GM12878 (cell line): Measurements from ENCODE around the gene MT1X. TPM values are rescaled to one million over a fixed set of nuclear protein-coding genes. Genes with fewer than 3 reads are reported as not detected.

Source experiments
- ATAC-seq: fragments of 200-7000 bp; cut with Tn5 transposase; 3 replicates; pipeline ENCODE4 v1.9.1; 2020; ENCODE audit warnings: mild to moderate bottlenecking, moderate library complexity
- BruUV-seq: library from RNA; stranded (reverse); fragments of 400-500 nt; replicated peaks from 2 replicates; lab custom pipeline; 2021; lab: Mats Ljungman, UMichigan
- CTCF ChIA-PET: fragments of 300-600 bp; sonication (Branson Sonifier 250); formaldehyde crosslinking; extraction: SDS; loops from one replicate; lab custom pipeline; 2021; ENCODE audit warnings: inconsistent platforms; lab: Yijun Ruan, JAX
- POLR2A ChIA-PET: fragments of 350-600 bp; formaldehyde crosslinking; extraction: SDS; loops from one replicate; lab custom pipeline; 2021; ENCODE audit warnings: inconsistent platforms; lab: Charles Lee
- RAD21 ChIA-PET: fragments of 300-600 bp; sonication (Branson Sonifier 250); formaldehyde crosslinking; loops from one replicate; lab custom pipeline; 2023; ENCODE audit warnings: antibody characterized with exemption; ENCODE audit not compliant: unreplicated experiment; lab: Charles Lee
- SMC1A ChIA-PET: fragments of 300-600 bp; sonication (Branson Sonifier 250); formaldehyde crosslinking; loops from one replicate; lab custom pipeline; 2023; ENCODE audit not compliant: unreplicated experiment, uncharacterized antibody; lab: Charles Lee
- DNase-seq: peaks from one replicate; pipeline ENCODE4 v3.0.0-alpha.2; 2011; ENCODE audit warnings: low read depth, low spot score
- FAIRE-seq: peaks from 3 replicates; lab custom pipeline; 2011; peaks lifted over from hg19 to GRCh38; lab: Jason Lieb, UNC
- H2AFZ ChIP-seq: 2 replicates; pipeline ENCODE4 v1.6.0; 2011; ENCODE audit warnings: low read depth, low read length, control low read depth; ENCODE audit not compliant: control insufficient read depth
- H3K27ac ChIP-seq: 2 replicates; pipeline ENCODE4 v1.5.1; 2011; ENCODE audit warnings: control low read depth; ENCODE audit not compliant: control insufficient read depth, insufficient read depth
- H3K27me3 ChIP-seq, 2 experiments: replicated peaks in 1 of 2; 2 replicates each; pipeline versions ENCODE4 v1.6.0 to v1.6.1; 2011; ENCODE audit warnings: low read length in 1 of 2; ENCODE audit not compliant: control insufficient read depth in 2 of 2, insufficient read depth in 2 of 2
- H3K36me3 ChIP-seq, 2 experiments: 2 replicates each; pipeline ENCODE4 v1.5.1; 2011; ENCODE audit warnings: low read length in 1 of 2; ENCODE audit not compliant: control insufficient read depth in 2 of 2, insufficient read depth in 2 of 2
- H3K4me1 ChIP-seq: 2 replicates; pipeline ENCODE4 v1.6.1; 2011; ENCODE audit warnings: mild to moderate bottlenecking, low read length, moderate library complexity, mixed read lengths; ENCODE audit not compliant: control insufficient read depth, insufficient read depth
- H3K4me2 ChIP-seq: 2 replicates; pipeline ENCODE4 v1.6.0; 2011; ENCODE audit warnings: control low read depth; ENCODE audit not compliant: control insufficient read depth, insufficient read depth
- H3K4me3 ChIP-seq: fragments of 200-600 bp; sonication (generic); 2 replicates; pipeline ENCODE4 v1.5.1; 2016
- H3K79me2 ChIP-seq: 2 replicates; pipeline ENCODE4 v1.6.0; 2011; ENCODE audit warnings: low read length; ENCODE audit not compliant: control insufficient read depth, insufficient read depth
- H3K9ac ChIP-seq: 2 replicates; pipeline ENCODE4 v1.8.0; 2011; ENCODE audit warnings: low read length, control low read depth, mixed read lengths; ENCODE audit not compliant: control insufficient read depth, insufficient read depth
- H3K9me3 ChIP-seq: replicated peaks from 3 replicates; pipeline ENCODE4 v1.5.1; 2011; ENCODE audit warnings: mild to moderate bottlenecking, low read length; ENCODE audit not compliant: control insufficient read depth, insufficient read depth
- H4K20me1 ChIP-seq: 2 replicates; pipeline ENCODE4 v1.6.0; 2011; ENCODE audit not compliant: control insufficient read depth, insufficient read depth
- ASH2L ChIP-seq: fragments of 300-600, 200-600 bp; sonication (generic); IDR thresholded peaks from 2 replicates; pipeline ENCODE4 v1.6.1; 2017; ENCODE audit warnings: low read depth, mild to moderate bottlenecking, borderline replicate concordance
- CBX5 ChIP-seq: sonication (generic); IDR thresholded peaks from 2 replicates; pipeline ENCODE4 v1.6.1; 2016; ENCODE audit warnings: low read depth, moderate library complexity, mild to moderate bottlenecking, inconsistent platforms
- EED ChIP-seq: sonication (generic); IDR thresholded peaks from 2 replicates; pipeline ENCODE4 v1.6.1; 2016; ENCODE audit warnings: antibody characterized with exemption, low read depth
- EGR1 ChIP-seq, 2 experiments: IDR thresholded peaks; 1 replicate in 1 of 2; 2 replicates in 1 of 2; pipeline ENCODE4 v1.6.1; 2011 to 2012; ENCODE audit warnings: low read depth in 2 of 2, low read length in 2 of 2, borderline replicate concordance in 1 of 2, mild to moderate bottlenecking in 1 of 2, moderate library complexity in 1 of 2
- EP300 ChIP-seq, 2 experiments: fragments of 150-350 bp in 1 of 2; IDR thresholded peaks; 2 replicates each; pipeline ENCODE4 v1.6.1; 2011 to 2012; ENCODE audit warnings: low read depth in 2 of 2, low read length in 2 of 2, borderline replicate concordance in 1 of 2, improper control_type of control experiment in 1 of 2, inconsistent platforms in 1 of 2; ENCODE audit not compliant: control insufficient read depth in 1 of 2
- EZH2 ChIP-seq: IDR thresholded peaks from 2 replicates; pipeline ENCODE4 v1.6.1; 2012; ENCODE audit warnings: low read depth, mild to moderate bottlenecking, control low read depth, inconsistent platforms, low read length, borderline replicate concordance; ENCODE audit not compliant: control insufficient read depth
- GABPA ChIP-seq: IDR thresholded peaks from 2 replicates; pipeline ENCODE4 v1.6.1; 2014; ENCODE audit warnings: antibody characterized with exemption, low read depth, mild to moderate bottlenecking, inconsistent platforms
- HCFC1 ChIP-seq: fragments of 150-350 bp; IDR thresholded peaks from 2 replicates; pipeline ENCODE4 v1.6.1; 2014; ENCODE audit warnings: low read length
- STAT1 ChIP-seq: fragments of 450-650 bp; conservative IDR thresholded peaks from 2 replicates; pipeline ENCODE4 v1.6.1; 2014; ENCODE audit warnings: antibody characterized with exemption, mild to moderate bottlenecking
- ZNF24 ChIP-seq: fragments of 450-650 bp; IDR thresholded peaks from 2 replicates; pipeline ENCODE4 v1.6.1; 2017; ENCODE audit warnings: antibody characterized with exemption, mild to moderate bottlenecking
- WGBS: methylation state at CpG from one replicate; pipeline ENCODE4 v1.1.6; 2016; ENCODE audit warnings: low lambda C conversion rate; ENCODE audit not compliant: insufficient replicate concordance, insufficient coverage; ENCODE audit errors: missing lambda C conversion rate; 5-methylcytosine and 5-hydroxymethylcytosine counted together
- in situ Hi-C: fragments of 300-500 bp; cut with MboI; formaldehyde crosslinking; loops from 9 replicates; pipeline ENCODE4 v1.14.3; 2018; ENCODE audit warnings: mixed read lengths
- intact Hi-C: fragments of 100-400 bp; cut with micrococcal nuclease; formaldehyde crosslinking; loops from one replicate; pipeline ENCODE4 v1.14.2; 2022; ENCODE audit not compliant: unreplicated experiment
- polyA plus RNA-seq, 11 experiments: library from polyadenylated mRNA; depleted of rRNA in 4 of 11; unstranded in 6 of 11; stranded (reverse) in 5 of 11; fragments of >200 nt; fragmentation: Nextera tagmentation in 4 of 11; fragmentation: Illumina TruSeq in 1 of 11; extraction: Ambion mirVana in 4 of 11; extraction: Trizol in 1 of 11; gene quantifications; 1 replicate in 1 of 11; 2 replicates in 10 of 11; pipeline versions ENCODE4 v1.2.1 to v1.2.3, GENCODE V29; 2011 to 2016; ENCODE audit warnings: inconsistent platforms in 2 of 11, missing spikeins in 2 of 11, low read depth in 1 of 11
- total RNA-seq, 4 experiments: library from RNA; depleted of rRNA in 3 of 4; stranded (reverse); fragments of >200 nt in 3 of 4; fragmentation: Illumina TruSeq in 1 of 4; extraction: Trizol in 1 of 4; gene quantifications; 2 replicates each; pipeline versions ENCODE4 v1.2.1 to v1.2.3, GENCODE V29; 2013 to 2021
- TF ChIP-seq, protein P1 (sequence below): fragments of 450-650 bp; formaldehyde crosslinking; IDR thresholded peaks from 2 replicates; pipeline ENCODE4 v1.4.0; 2022; ENCODE audit warnings: mild to moderate bottlenecking, moderate library complexity
- TF ChIP-seq, protein P2 (sequence below): IDR thresholded peaks from 2 replicates; pipeline ENCODE4 v1.6.1; 2011; ENCODE audit warnings: low read depth, mild to moderate bottlenecking, low read length, moderate library complexity, borderline replicate concordance; ENCODE audit errors: extremely low read depth

Gene MT1X
- total and polyA plus RNA-seq, 10 of the 15 experiments (the other 5 are each of a cell fraction or from before 2014, with no cell fraction given), result 5.8 to 65.6 (median 15.4) TPM

DNA sequence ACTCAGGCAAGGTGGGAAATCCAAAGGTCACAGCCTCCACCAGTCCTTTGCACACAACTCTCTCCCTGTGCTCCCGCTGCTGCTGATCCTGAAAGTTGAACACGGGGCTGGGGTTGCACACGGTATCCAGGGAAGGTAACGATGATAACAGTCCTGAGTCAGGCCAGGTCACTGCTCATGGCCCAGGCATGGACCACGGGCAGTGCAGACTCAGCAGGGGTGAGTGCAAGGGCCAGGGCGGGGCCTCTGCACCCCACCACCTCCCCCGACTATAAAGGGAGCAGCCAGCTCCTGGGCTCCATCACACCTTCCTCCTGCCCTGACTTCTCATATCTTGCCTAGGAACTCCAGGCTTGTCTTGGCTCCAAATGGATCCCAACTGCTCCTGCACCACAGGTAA is 30.7 kb upstream of the MT1X start, which contains the start of gene MT1B (continued):
- TF ChIP-seq, protein P1, sequence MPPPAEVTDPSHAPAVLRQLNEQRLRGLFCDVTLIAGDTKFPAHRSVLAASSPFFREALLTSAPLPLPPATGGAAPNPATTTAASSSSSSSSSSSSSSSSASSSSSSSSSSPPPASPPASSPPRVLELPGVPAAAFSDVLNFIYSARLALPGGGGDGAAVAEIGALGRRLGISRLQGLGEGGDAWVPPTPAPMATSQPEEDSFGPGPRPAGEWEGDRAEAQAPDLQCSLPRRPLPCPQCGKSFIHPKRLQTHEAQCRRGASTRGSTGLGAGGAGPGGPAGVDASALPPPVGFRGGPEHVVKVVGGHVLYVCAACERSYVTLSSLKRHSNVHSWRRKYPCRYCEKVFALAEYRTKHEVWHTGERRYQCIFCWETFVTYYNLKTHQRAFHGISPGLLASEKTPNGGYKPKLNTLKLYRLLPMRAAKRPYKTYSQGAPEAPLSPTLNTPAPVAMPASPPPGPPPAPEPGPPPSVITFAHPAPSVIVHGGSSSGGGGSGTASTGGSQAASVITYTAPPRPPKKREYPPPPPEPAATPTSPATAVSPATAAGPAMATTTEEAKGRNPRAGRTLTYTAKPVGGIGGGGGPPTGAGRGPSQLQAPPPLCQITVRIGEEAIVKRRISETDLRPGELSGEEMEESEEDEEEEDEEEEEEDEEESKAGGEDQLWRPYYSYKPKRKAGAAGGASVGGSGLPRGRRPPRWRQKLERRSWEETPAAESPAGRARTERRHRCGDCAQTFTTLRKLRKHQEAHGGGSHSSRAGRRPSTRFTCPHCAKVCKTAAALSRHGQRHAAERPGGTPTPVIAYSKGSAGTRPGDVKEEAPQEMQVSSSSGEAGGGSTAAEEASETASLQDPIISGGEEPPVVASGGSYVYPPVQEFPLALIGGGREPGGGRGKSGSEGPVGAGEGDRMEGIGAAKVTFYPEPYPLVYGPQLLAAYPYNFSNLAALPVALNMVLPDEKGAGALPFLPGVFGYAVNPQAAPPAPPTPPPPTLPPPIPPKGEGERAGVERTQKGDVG (CRISPR knock-in tag), result no peak
- TF ChIP-seq EGR1 (IDR thresholded peaks at IDR 0.05; ENCODE audit: borderline replicate concordance in 1 of 2, low read depth in 2 of 2, low read length in 2 of 2), result no peak
- no peak for TF ChIP-seq EZH2

DNA sequence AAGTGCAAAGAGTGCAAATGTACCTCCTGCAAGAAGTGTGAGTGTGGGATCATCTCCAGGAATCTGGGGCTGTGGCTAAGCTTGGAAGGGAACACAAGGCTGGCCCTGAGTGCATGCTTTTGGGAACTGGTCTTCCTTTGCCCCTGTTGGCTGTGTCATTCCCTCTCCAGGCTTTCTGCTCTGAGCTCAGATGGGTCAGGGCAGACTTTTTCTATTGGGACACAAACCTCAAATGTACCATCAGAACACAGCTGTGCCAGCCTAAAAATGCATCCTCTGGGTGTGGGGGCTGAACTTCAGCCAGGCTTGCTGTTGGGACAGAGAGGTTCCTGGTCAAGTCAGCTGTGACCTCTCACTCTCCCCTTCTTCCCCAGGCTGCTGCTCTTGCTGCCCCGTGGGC is 29.7 kb upstream of the MT1X start:
- TF ChIP-seq CBX5 (no peak), EP300 (IDR thresholded peaks at IDR 0.05; ENCODE audit: borderline replicate concordance in 1 of 2, control insufficient read depth in 1 of 2, low read depth in 2 of 2, low read length in 2 of 2) (no peak), GABPA (no peak), HCFC1 (no peak), EED (no peak), STAT1 (no peak), ASH2L (no peak), ZNF24 (no peak)
- TF ChIP-seq, protein P2, sequence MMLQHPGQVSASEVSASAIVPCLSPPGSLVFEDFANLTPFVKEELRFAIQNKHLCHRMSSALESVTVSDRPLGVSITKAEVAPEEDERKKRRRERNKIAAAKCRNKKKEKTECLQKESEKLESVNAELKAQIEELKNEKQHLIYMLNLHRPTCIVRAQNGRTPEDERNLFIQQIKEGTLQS, result no peak
- TF ChIP-seq, all 136 proteins: peak for 0
- SMC1A ChIA-PET, result interaction anchor here (1.7 kb wide), 1 partner anchor 49 kb away, joined by 4 read pairs; no protein-coding TSS in a partner anchor
- H4K20me1 ChIP-seq, result no peaks in the 10 kb centered on the region
- WGBS, result 0% methylated on average over 1 of the region's 1 CpG
- ATAC-seq, result no peak
- POLR2A ChIA-PET, result no interaction called here
- H3K4me2 ChIP-seq, result no peak overlapping the region
- intact Hi-C loops, result no loop called here
- H3K4me1 ChIP-seq, result no peaks in the 10 kb centered on the region
- no peak for FAIRE-seq
- H3K27ac ChIP-seq, result no peak overlapping the region
- no peaks in the 10 kb centered on the region for H3K79me2 ChIP-seq
- no peak overlapping the region for H2AFZ ChIP-seq
- H3K36me3 ChIP-seq, result no peaks in the 10 kb centered on the region
- H3K9me3 ChIP-seq, result no peaks in the 10 kb centered on the region
- no peak for DNase-seq
- H3K27me3 ChIP-seq, result peaks cover 3 to 5% of the 10 kb centered on the region in 2 experiments; a peak in 3 of 4 replicates
- CTCF ChIA-PET, result interaction anchor here (0.7 to 1.5 kb wide), 2 partner anchors 141 to 1277 kb away, joined by 3 read pairs; no protein-coding TSS in a partner anchor
- no peak overlapping the region for H3K4me3 ChIP-seq
- BruUV-seq, result no TSS peak
- RAD21 ChIA-PET, result interaction anchor here (1.2 to 1.7 kb wide), 2 partner anchors 21 to 49 kb away, joined by 3 to 4 read pairs; no protein-coding TSS in a partner anchor
- H3K9ac ChIP-seq, result no peak overlapping the region
- in situ Hi-C loops, result no loop called here
